Hippocampal formation (tissue), 2 donors: ENCODE results near the gene IL12RB1.

ENCODE experiments used
- DNase-seq, 2 donors: peaks; one replicate each; lab custom pipeline; 2025; lab: John Stamatoyannopoulos, UW

The IL12RB1 gene

GRCh38 chr19:18086590-18087138, at the start of gene IL12RB1:
IL12RB1 (minus strand) TSS chr19:18086934; CDS start chr19:18086823, 111 bp downstream.
- no peak for DNase-seq

- DNase-seq, result no peak
These were observed 49.2 kb upstream of the IL12RB1 start for GRCh38 chr19:18135712-18136584.

GRCh38 chr19:18131841-18132596, 45.3 kb upstream of the IL12RB1 start:
- no peak for DNase-seq

- DNase-seq, result no peak
These were observed 43.9 kb upstream of the IL12RB1 start for GRCh38 chr19:18130523-18131242.

GRCh38 chr19:18128805-18129204, 42.1 kb upstream of the IL12RB1 start:
- DNase-seq, result no peak

- DNase-seq, result no peak
These were observed 41.3 kb upstream of the IL12RB1 start for GRCh38 chr19:18128044-18128443.

- no peak for DNase-seq
These were observed 39.4 kb upstream of the IL12RB1 start for GRCh38 chr19:18126097-18126496.

GRCh38 chr19:18123819-18124218, 37.1 kb upstream of the IL12RB1 start:
- DNase-seq, result no peak

- DNase-seq, result no peak
These were observed 36.4 kb upstream of the IL12RB1 start for GRCh38 chr19:18122860-18123795.

GRCh38 chr19:18122424-18122823, 35.7 kb upstream of the IL12RB1 start:
- DNase-seq, result no peak

- no peak for DNase-seq
These were observed 34.4 kb upstream of the IL12RB1 start for GRCh38 chr19:18121166-18121565.

GRCh38 chr19:18120127-18120526, 33.4 kb upstream of the IL12RB1 start:
- DNase-seq, result no peak

- no peak for DNase-seq
These were observed 33.0 kb upstream of the IL12RB1 start for GRCh38 chr19:18119717-18120105.

GRCh38 chr19:18119013-18119716, 32.4 kb upstream of the IL12RB1 start:
- DNase-seq, result no peak

GRCh38 chr19:18118420-18119012, 31.8 kb upstream of the IL12RB1 start:
- no peak for DNase-seq

GRCh38 chr19:18117692-18118378, 31.1 kb upstream of the IL12RB1 start:
- DNase-seq, result peak; percentile 78 to 89

GRCh38 chr19:18117364-18117691, 30.6 kb upstream of the IL12RB1 start:
- no peak for DNase-seq

GRCh38 chr19:18114483-18114882, 27.7 kb upstream of the IL12RB1 start:
- DNase-seq, result no peak

GRCh38 chr19:18113827-18114226, 27.1 kb upstream of the IL12RB1 start:
- no peak for DNase-seq
